A673 (cell line): ENCODE data around the gene MAOA. TPM values are rescaled to one million over a fixed set of nuclear protein-coding genes. Genes with fewer than 3 reads are reported as not detected.

ENCODE experiments used
- BruUV-seq: library from RNA; stranded (reverse); fragments of 400-500 nt; replicated peaks from 2 replicates; lab custom pipeline; 2021; lab: Mats Ljungman, UMichigan
- CTCF ChIA-PET: fragments of 300-600 bp; sonication (Branson Sonifier 250); formaldehyde crosslinking; loops from one replicate; lab custom pipeline; 2022; ENCODE audit warnings: antibody characterized with exemption; lab: Charles Lee
- POLR2A ChIA-PET: fragments of 300-600 bp; sonication (Branson Sonifier 250); formaldehyde crosslinking; loops from one replicate; lab custom pipeline; 2022; ENCODE audit warnings: antibody characterized with exemption; ENCODE audit not compliant: low non-redundant PET; lab: Charles Lee
- DNase-seq: peaks from one replicate; pipeline ENCODE4 v3.0.0-alpha.2; 2015; ENCODE audit warnings: low spot score
- H3K27ac ChIP-seq: fragments of 200-600 bp; sonication (generic); 2 replicates; pipeline ENCODE4 v1.5.1; 2016; ENCODE audit warnings: mixed run types, low read depth, mild to moderate bottlenecking, mixed read lengths, antibody characterized with exemption, low read length; ENCODE audit not compliant: poor library complexity, severe bottlenecking
- H3K27me3 ChIP-seq: fragments of 200-600 bp; sonication (generic); replicated peaks from 2 replicates; pipeline ENCODE4 v1.6.1; 2017; ENCODE audit warnings: mixed run types, low read depth, mild to moderate bottlenecking, mixed read lengths, antibody characterized with exemption, low read length; ENCODE audit not compliant: insufficient read depth, poor library complexity
- H3K36me3 ChIP-seq: fragments of 200-600 bp; sonication (generic); 2 replicates; pipeline ENCODE4 v1.6.1; 2016; ENCODE audit warnings: mixed run types, mild to moderate bottlenecking, mixed read lengths, antibody characterized with exemption, low read length; ENCODE audit not compliant: insufficient read depth, poor library complexity, severe bottlenecking
- H3K4me1 ChIP-seq: fragments of 200-600 bp; sonication (generic); 2 replicates; pipeline ENCODE4 v1.6.1; 2017; ENCODE audit warnings: mixed run types, mild to moderate bottlenecking, mixed read lengths, antibody characterized with exemption, low read length; ENCODE audit not compliant: insufficient read depth, poor library complexity, severe bottlenecking
- H3K4me3 ChIP-seq: fragments of 200-600 bp; sonication (generic); 2 replicates; pipeline ENCODE4 v1.5.1; 2016; ENCODE audit warnings: low read depth, mixed run types, mild to moderate bottlenecking, mixed read lengths, low read length; ENCODE audit not compliant: poor library complexity, severe bottlenecking
- H3K9me3 ChIP-seq: fragments of 200-600 bp; sonication (generic); 2 replicates; pipeline ENCODE4 v1.6.1; 2016; ENCODE audit warnings: mixed run types, low read depth, mild to moderate bottlenecking, mixed read lengths, antibody characterized with exemption, low read length; ENCODE audit not compliant: poor library complexity, severe bottlenecking
- CTCF ChIP-seq: fragments of 300-800, 200-600 bp; sonication (generic); conservative IDR thresholded peaks from 2 replicates; pipeline ENCODE4 v1.5.1; 2017; ENCODE audit warnings: low read depth, mild to moderate bottlenecking, antibody characterized with exemption, low read length, moderate library complexity, mixed read lengths
- EZH2 ChIP-seq: fragments of 200-600 bp; sonication (generic); IDR thresholded peaks from 2 replicates; pipeline ENCODE4 v1.6.1; 2017; ENCODE audit warnings: borderline replicate concordance, low read depth, mild to moderate bottlenecking, mixed read lengths, antibody characterized with exemption, low read length; ENCODE audit not compliant: poor library complexity, severe bottlenecking
- intact Hi-C: fragments of 100-400 bp; cut with micrococcal nuclease; formaldehyde crosslinking; loops from one replicate; pipeline ENCODE4 v1.10.0; 2022; ENCODE audit not compliant: unreplicated experiment
- total RNA-seq: library from RNA; stranded (reverse); gene quantifications from 2 replicates; pipeline ENCODE4 v1.2.3, GENCODE V29; 2021

MAOA gene
- total RNA-seq, 1 experiment from 2014 or later = 6.1 TPM

GRCh38 chrX:43728966-43729365 is 72.9 kb downstream of the MAOA start:
- Histone ChIP-seq H3K36me3 (no peaks in the 10 kb centered on the region), H3K27me3 (no peaks in the 10 kb centered on the region), H3K4me1 (no peaks in the 10 kb centered on the region), H3K4me3 (no peak overlapping the region), H3K27ac (no peak overlapping the region), H3K9me3 (no peaks in the 10 kb centered on the region)
- CTCF ChIA-PET = no interaction called here
- POLR2A ChIA-PET = no interaction called here
- DNase-seq = no peak
- intact Hi-C loops = no loop called here
- TF ChIP-seq EZH2 = no peak
- TF ChIP-seq CTCF = no peak
- BruUV-seq = no TSS peak

- intact Hi-C loops = no loop called here
- no TSS peak for BruUV-seq
- POLR2A ChIA-PET = no interaction called here
Measured at GRCh38 chrX:43731086-43731485, 75.0 kb downstream of the MAOA start.

GRCh38 chrX:43733699-43734098 is 77.6 kb downstream of the MAOA start:
- intact Hi-C loops = no loop called here
- Histone ChIP-seq H3K9me3 (no peaks in the 10 kb centered on the region), H3K27me3 (no peaks in the 10 kb centered on the region), H3K27ac (no peak overlapping the region), H3K4me3 (no peak overlapping the region), H3K36me3 (no peaks in the 10 kb centered on the region), H3K4me1 (no peaks in the 10 kb centered on the region)
- BruUV-seq = no TSS peak
- TF ChIP-seq EZH2 (no peak), CTCF (no peak)
- DNase-seq = no peak
- ChIA-PET POLR2A (no interaction called here), CTCF (no interaction called here)

More at GRCh38 chrX:43731086-43731485, 75.0 kb downstream of the MAOA start:
- TF ChIP-seq EZH2 (no peak), CTCF (no peak)
- no peak for DNase-seq
- Histone ChIP-seq H3K4me1 (no peaks in the 10 kb centered on the region), H3K4me3 (no peak overlapping the region), H3K9me3 (no peaks in the 10 kb centered on the region), H3K27ac (no peak overlapping the region), H3K36me3 (no peaks in the 10 kb centered on the region), H3K27me3 (no peaks in the 10 kb centered on the region)
- CTCF ChIA-PET = no interaction called here
